ENCODE data around the gene SMARCAL1.

SMARCAL1 gene

DNA sequence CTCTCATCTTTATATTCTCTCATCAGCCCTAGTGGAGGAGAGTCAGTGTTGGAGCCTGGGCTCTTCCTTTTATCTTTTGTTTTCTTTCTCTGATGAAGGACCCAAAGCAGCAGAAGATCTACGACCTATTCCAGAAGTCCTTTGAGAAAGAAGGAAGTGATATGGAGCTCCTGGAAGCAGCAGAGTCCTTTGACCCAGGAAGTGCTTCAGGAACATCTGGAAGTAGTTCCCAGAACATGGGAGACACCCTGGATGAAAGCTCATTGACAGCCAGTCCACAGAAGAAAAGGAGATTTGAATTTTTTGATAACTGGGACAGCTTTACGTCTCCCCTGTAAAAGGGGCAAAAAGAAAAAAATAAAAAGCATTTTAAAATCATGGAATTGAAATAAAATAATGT lies 70.4 kb downstream of the SMARCAL1 start:
- Histone ChIP-seq H3F3A (ENCODE audit: insufficient read depth, low read length) (no peaks in the 10 kb centered on the region), H3K27me3 (replicated peaks; ENCODE audit: insufficient read depth, low read length) (no peaks in the 10 kb centered on the region), H3K9ac (ENCODE audit: low read length) (no peak overlapping the region), H3K9me2 (replicated peaks; ENCODE audit: insufficient read depth, low read length) (no peaks in the 10 kb centered on the region), H3K9me3 (replicated peaks; ENCODE audit: insufficient read depth, low read length) (no peaks in the 10 kb centered on the region), H3K36me3 (replicated peaks; ENCODE audit: insufficient read depth, low read length) (no peaks in the 10 kb centered on the region), H4K20me1 (ENCODE audit: insufficient read depth, low read length) (no peaks in the 10 kb centered on the region), H2AFZ (ENCODE audit: low read length) (no peak overlapping the region), H3K4me2 (ENCODE audit: low read depth, low read length) (no peak overlapping the region), H3K4me1 (ENCODE audit: low read length) (no peaks in the 10 kb centered on the region), H3K79me2 (ENCODE audit: low read length) (no peaks in the 10 kb centered on the region), H3K27ac (ENCODE audit: low read length) (no peak overlapping the region), H3K4me3 (ENCODE audit: low read length) (no peak overlapping the region)
- no peak for DNase-seq
- TF ChIP-seq, protein P1, sequence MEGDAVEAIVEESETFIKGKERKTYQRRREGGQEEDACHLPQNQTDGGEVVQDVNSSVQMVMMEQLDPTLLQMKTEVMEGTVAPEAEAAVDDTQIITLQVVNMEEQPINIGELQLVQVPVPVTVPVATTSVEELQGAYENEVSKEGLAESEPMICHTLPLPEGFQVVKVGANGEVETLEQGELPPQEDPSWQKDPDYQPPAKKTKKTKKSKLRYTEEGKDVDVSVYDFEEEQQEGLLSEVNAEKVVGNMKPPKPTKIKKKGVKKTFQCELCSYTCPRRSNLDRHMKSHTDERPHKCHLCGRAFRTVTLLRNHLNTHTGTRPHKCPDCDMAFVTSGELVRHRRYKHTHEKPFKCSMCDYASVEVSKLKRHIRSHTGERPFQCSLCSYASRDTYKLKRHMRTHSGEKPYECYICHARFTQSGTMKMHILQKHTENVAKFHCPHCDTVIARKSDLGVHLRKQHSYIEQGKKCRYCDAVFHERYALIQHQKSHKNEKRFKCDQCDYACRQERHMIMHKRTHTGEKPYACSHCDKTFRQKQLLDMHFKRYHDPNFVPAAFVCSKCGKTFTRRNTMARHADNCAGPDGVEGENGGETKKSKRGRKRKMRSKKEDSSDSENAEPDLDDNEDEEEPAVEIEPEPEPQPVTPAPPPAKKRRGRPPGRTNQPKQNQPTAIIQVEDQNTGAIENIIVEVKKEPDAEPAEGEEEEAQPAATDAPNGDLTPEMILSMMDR (IDR thresholded peaks at IDR 0.05; ENCODE audit: low read length), result no peak
- no peak for TF ChIP-seq EZH2phosphoT487 (IDR thresholded peaks at IDR 0.05; ENCODE audit: low read length)
- TF ChIP-seq EZH2 (optimal IDR thresholded peaks at IDR 0.05; ENCODE audit: low read depth, low read length), result no peak

DNA sequence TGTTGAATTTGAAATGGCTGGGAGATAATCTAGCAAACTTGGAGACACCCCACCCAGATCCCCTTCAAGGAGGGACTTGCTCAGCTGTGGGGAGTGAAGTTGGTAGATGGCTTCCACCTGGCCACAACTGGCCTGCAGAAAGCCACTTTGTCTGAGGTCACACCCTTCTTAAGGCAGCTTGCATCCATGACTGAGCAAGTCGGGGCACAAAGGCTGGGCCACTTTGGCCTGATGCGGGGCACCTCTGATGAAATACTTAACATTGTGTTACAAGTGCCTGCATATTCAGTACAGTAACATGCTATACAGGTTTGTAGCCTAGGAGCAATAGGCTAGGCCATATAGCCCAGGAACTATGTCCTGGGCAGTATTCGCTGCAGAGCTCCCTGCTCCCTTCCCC lies 73.0 kb downstream of the SMARCAL1 start:
- Histone ChIP-seq H4K20me1 (ENCODE audit: insufficient read depth, low read length) (no peaks in the 10 kb centered on the region), H3K27me3 (replicated peaks; ENCODE audit: insufficient read depth, low read length) (no peaks in the 10 kb centered on the region), H3K4me2 (ENCODE audit: low read depth, low read length) (no peak overlapping the region), H3F3A (ENCODE audit: insufficient read depth, low read length) (no peaks in the 10 kb centered on the region), H3K4me1 (ENCODE audit: low read length) (no peaks in the 10 kb centered on the region), H3K9me2 (replicated peaks; ENCODE audit: insufficient read depth, low read length) (no peaks in the 10 kb centered on the region), H3K4me3 (ENCODE audit: low read length) (no peak overlapping the region), H3K36me3 (replicated peaks; ENCODE audit: insufficient read depth, low read length) (no peaks in the 10 kb centered on the region), H3K9me3 (replicated peaks; ENCODE audit: insufficient read depth, low read length) (no peaks in the 10 kb centered on the region), H3K79me2 (ENCODE audit: low read length) (no peaks in the 10 kb centered on the region), H3K27ac (ENCODE audit: low read length) (no peak overlapping the region), H3K9ac (ENCODE audit: low read length) (no peak overlapping the region), H2AFZ (ENCODE audit: low read length) (no peak overlapping the region)
- no peak for TF ChIP-seq EZH2 (optimal IDR thresholded peaks at IDR 0.05; ENCODE audit: low read depth, low read length)
- TF ChIP-seq EZH2phosphoT487 (IDR thresholded peaks at IDR 0.05; ENCODE audit: low read length), result no peak
- DNase-seq, result no peak

DNA sequence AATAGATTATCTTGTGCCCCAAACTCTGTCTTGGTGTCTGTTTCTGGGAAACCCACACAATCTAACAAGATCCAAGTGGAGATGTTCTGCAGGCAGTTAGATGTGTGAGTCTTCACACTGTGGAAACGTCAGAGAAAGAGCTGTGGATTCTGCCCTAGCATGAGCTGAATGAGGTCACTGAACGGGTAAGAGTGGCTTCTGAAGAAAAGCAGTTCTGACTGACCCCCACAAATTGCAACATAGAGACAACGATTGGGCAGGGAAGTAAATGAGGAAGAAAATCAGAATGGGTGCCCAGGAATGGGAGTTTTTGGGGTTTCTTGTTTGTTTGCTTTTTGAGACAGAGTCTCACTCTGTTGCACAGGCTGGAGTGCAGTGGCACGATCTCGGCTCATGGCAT lies 73.5 kb downstream of the SMARCAL1 start:
- Histone ChIP-seq H3K4me3 (ENCODE audit: low read length) (no peak overlapping the region), H3K9ac (ENCODE audit: low read length) (no peak overlapping the region), H3K4me2 (ENCODE audit: low read depth, low read length) (no peak overlapping the region), H3K9me3 (replicated peaks; ENCODE audit: insufficient read depth, low read length) (no peaks in the 10 kb centered on the region), H3K36me3 (replicated peaks; ENCODE audit: insufficient read depth, low read length) (no peaks in the 10 kb centered on the region), H3K27me3 (replicated peaks; ENCODE audit: insufficient read depth, low read length) (no peaks in the 10 kb centered on the region), H2AFZ (ENCODE audit: low read length) (no peak overlapping the region), H4K20me1 (ENCODE audit: insufficient read depth, low read length) (no peaks in the 10 kb centered on the region), H3K9me2 (replicated peaks; ENCODE audit: insufficient read depth, low read length) (no peaks in the 10 kb centered on the region), H3F3A (ENCODE audit: insufficient read depth, low read length) (no peaks in the 10 kb centered on the region), H3K4me1 (ENCODE audit: low read length) (no peaks in the 10 kb centered on the region), H3K79me2 (ENCODE audit: low read length) (no peaks in the 10 kb centered on the region), H3K27ac (ENCODE audit: low read length) (no peak overlapping the region)
- no peak for DNase-seq
- TF ChIP-seq, protein P1 (IDR thresholded peaks at IDR 0.05; ENCODE audit: low read length), result no peak
- TF ChIP-seq EZH2 (optimal IDR thresholded peaks at IDR 0.05; ENCODE audit: low read depth, low read length) (no peak), EZH2phosphoT487 (IDR thresholded peaks at IDR 0.05; ENCODE audit: low read length) (no peak)

DNA sequence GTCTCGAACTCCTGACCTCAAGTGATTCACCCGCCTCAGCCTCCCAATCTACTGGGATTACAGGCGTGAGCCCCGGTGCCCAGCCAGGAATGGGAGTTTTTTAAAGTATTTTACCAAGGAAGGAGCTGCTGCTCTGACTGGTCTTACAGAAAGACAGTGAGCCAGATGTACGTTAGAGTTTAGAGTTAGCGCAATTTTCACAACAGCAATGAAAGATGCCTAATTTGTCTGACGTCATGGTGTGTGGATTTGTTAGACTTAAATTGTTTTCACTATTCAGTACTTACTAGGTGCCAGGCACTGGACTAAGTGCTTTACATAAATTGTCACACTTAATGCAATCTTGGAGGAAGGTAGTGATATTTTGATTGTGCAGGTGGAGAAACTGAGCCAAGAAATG lies 74.0 kb downstream of the SMARCAL1 start:
- H3K79me2 ChIP-seq (ENCODE audit: low read length), result no peaks in the 10 kb centered on the region
- no peaks in the 10 kb centered on the region for H3K4me1 ChIP-seq (ENCODE audit: low read length)
- H3K9me2 ChIP-seq (replicated peaks; ENCODE audit: insufficient read depth, low read length), result no peaks in the 10 kb centered on the region
- H4K20me1 ChIP-seq (ENCODE audit: insufficient read depth, low read length), result no peaks in the 10 kb centered on the region
- H3K9ac ChIP-seq (ENCODE audit: low read length), result no peak overlapping the region
- no peak for TF ChIP-seq EZH2 (optimal IDR thresholded peaks at IDR 0.05; ENCODE audit: low read depth, low read length)
- TF ChIP-seq, protein P1 (IDR thresholded peaks at IDR 0.05; ENCODE audit: low read length), result no peak
- TF ChIP-seq EZH2phosphoT487 (IDR thresholded peaks at IDR 0.05; ENCODE audit: low read length), result no peak
- H3K27ac ChIP-seq (ENCODE audit: low read length), result no peak overlapping the region
- H3K27me3 ChIP-seq (replicated peaks; ENCODE audit: insufficient read depth, low read length), result no peaks in the 10 kb centered on the region
- H3K4me3 ChIP-seq (ENCODE audit: low read length), result no peak overlapping the region
- no peak for DNase-seq
- H2AFZ ChIP-seq (ENCODE audit: low read length), result no peak overlapping the region
- no peak overlapping the region for H3K4me2 ChIP-seq (ENCODE audit: low read depth, low read length)
- no peaks in the 10 kb centered on the region for H3K9me3 ChIP-seq (replicated peaks; ENCODE audit: insufficient read depth, low read length)
- no peaks in the 10 kb centered on the region for H3F3A ChIP-seq (ENCODE audit: insufficient read depth, low read length)
- H3K36me3 ChIP-seq (replicated peaks; ENCODE audit: insufficient read depth, low read length), result no peaks in the 10 kb centered on the region
